SU-DHL-6 (cell line): ENCODE results near the gene RNU2-63P.

Experiments
- EZH2phosphoT487 ChIP-seq: fragments of 200-600 bp; sonication (generic), shearing (Covaris generic); conservative IDR thresholded peaks from 2 replicates; pipeline ENCODE4 v1.6.1; 2018; ENCODE audit warnings: mild to moderate bottlenecking, antibody characterized with exemption, low read length, moderate library complexity, mixed read lengths
- TF ChIP-seq, protein P1 (sequence below): fragments of 200-600 bp; sonication (generic); IDR thresholded peaks from one replicate; pipeline ENCODE4 v1.5.1; 2017; ENCODE audit warnings: antibody characterized with exemption, mild to moderate bottlenecking, low read length, moderate library complexity; ENCODE audit not compliant: insufficient read depth, poor library complexity, severe bottlenecking

DNA sequence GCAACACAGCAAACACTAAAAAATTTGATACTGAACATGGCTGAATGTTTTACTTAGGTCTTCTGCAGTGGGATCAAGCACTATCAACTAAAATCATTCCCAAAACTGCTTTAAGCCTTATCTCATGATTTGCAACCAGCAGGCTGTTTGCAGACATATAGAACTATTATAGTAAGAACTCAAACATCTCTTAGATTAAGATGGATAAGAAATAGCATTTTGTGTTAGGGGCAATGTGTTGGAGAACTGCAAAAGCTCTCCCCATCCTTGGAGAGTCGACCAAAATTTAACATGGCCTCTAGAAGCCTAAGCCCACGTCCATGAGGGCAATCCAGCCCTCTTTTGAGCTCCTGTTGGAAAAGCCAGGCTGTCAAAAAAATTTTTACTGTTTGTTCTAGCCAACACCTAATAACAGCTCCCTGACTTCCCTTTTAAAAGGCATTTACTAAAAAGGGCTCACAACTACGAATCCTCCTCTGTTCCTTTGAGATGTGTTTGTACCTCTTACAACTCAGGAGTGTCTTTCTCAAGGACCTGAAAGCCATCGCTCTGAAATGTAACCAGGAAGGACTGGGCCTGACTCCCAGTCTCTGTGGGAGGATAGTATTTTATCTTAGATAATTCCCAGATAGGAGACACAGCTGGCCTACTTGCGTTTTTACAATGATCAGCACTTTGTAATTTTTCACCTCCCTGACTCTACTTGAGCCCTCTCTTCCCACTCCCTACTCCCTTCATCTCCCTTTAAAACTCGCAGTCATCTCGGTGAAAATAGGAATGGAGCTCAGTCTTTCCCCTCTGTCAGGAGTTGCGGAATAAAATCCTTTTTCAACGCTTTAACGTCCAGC, 37.8 kb upstream of the RNU2-63P start:
- TF ChIP-seq, protein P1, sequence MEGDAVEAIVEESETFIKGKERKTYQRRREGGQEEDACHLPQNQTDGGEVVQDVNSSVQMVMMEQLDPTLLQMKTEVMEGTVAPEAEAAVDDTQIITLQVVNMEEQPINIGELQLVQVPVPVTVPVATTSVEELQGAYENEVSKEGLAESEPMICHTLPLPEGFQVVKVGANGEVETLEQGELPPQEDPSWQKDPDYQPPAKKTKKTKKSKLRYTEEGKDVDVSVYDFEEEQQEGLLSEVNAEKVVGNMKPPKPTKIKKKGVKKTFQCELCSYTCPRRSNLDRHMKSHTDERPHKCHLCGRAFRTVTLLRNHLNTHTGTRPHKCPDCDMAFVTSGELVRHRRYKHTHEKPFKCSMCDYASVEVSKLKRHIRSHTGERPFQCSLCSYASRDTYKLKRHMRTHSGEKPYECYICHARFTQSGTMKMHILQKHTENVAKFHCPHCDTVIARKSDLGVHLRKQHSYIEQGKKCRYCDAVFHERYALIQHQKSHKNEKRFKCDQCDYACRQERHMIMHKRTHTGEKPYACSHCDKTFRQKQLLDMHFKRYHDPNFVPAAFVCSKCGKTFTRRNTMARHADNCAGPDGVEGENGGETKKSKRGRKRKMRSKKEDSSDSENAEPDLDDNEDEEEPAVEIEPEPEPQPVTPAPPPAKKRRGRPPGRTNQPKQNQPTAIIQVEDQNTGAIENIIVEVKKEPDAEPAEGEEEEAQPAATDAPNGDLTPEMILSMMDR, result no peak
- TF ChIP-seq EZH2phosphoT487, result no peak
